NB4 (cell line): ENCODE data around the gene LETMD1.

Source experiments
- CTCF ChIP-seq: IDR thresholded peaks from one replicate; pipeline ENCODE4 v1.5.1; 2012; ENCODE audit warnings: low read depth, low read length
- POLR2A ChIP-seq: IDR thresholded peaks from 2 replicates; pipeline ENCODE4 v1.6.1; 2011; ENCODE audit warnings: mild to moderate bottlenecking; ENCODE audit not compliant: insufficient read length; ENCODE audit errors: extremely low read depth
- TF ChIP-seq, protein P1 (sequence below): IDR thresholded peaks from 2 replicates; pipeline ENCODE4 v1.6.1; 2011; ENCODE audit warnings: low read depth, low read length

DNA sequence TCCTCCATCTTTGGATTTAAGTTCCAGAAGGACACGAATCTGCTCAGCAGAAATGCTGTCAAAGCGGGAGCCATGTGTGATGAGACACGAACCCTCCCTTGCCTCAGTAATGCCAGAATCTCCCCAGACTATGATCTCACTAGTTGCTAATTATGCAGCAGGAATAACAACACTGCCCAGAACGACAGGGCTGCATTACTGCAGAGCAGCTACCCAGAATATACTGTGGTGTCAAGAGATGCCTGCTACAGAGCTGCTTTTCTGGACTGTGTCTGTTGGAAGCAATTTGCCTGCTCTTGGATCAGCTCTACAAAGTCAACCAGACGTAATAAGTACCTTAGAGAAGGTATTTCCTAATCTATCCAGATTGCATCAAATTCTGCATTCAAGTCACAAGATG is 29.8 kb downstream of the LETMD1 start:
- TF ChIP-seq CTCF (no peak), POLR2A (no peak)
- TF ChIP-seq, protein P1, sequence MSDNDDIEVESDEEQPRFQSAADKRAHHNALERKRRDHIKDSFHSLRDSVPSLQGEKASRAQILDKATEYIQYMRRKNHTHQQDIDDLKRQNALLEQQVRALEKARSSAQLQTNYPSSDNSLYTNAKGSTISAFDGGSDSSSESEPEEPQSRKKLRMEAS, result no peak
